Stomach (tissue), 4 donors: Measurements from ENCODE around the gene PPP1R36.

ENCODE experiments used
- POLR2AphosphoS5 ChIP-seq, 3 donors: sonication (generic); formaldehyde crosslinking; IDR thresholded peaks; one replicate each; pipeline ENCODE4 v1.6.1; 2016; ENCODE audit warnings: antibody characterized with exemption in 3 of 3
- TF ChIP-seq, protein P1 (sequence below), 7 experiments: fragments of 450-650 bp in 4 of 7; fragments of 200-600 bp in 3 of 7; sonication (generic) in 3 of 7; IDR thresholded peaks; one replicate each; pipeline ENCODE4 v1.5.1; 2016 to 2019; ENCODE audit warnings: antibody characterized with exemption in 7 of 7, control low read depth in 2 of 7, mild to moderate bottlenecking in 1 of 7

DNA sequence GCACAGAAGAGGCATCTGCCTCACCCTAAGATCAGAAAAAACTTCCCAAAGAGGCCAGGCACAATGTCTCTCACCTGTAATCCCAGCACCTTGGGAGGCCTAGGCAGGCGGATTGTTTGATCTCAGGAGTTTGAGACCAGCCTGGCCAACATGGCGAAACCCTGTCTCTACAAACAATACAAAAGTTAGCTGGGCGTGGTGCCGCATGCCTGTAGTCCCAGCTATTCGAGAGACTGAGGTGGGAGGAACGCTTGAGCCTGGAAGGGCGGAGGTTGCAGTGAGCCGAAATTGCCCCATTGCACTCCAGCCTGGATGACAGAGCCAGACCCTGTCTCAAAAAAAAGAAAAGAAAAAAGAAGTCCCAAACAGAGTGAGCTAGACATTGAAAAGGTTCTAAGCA lies 40.7 kb upstream of the PPP1R36 start:
- TF ChIP-seq, protein P1, sequence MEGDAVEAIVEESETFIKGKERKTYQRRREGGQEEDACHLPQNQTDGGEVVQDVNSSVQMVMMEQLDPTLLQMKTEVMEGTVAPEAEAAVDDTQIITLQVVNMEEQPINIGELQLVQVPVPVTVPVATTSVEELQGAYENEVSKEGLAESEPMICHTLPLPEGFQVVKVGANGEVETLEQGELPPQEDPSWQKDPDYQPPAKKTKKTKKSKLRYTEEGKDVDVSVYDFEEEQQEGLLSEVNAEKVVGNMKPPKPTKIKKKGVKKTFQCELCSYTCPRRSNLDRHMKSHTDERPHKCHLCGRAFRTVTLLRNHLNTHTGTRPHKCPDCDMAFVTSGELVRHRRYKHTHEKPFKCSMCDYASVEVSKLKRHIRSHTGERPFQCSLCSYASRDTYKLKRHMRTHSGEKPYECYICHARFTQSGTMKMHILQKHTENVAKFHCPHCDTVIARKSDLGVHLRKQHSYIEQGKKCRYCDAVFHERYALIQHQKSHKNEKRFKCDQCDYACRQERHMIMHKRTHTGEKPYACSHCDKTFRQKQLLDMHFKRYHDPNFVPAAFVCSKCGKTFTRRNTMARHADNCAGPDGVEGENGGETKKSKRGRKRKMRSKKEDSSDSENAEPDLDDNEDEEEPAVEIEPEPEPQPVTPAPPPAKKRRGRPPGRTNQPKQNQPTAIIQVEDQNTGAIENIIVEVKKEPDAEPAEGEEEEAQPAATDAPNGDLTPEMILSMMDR (IDR thresholded peaks at IDR 0.05): no peak
- no peak for TF ChIP-seq POLR2AphosphoS5 (IDR thresholded peaks at IDR 0.05)
